Iris pigment epithelial cell (primary cell): Measurements from ENCODE around the gene BLOC1S6.

Experiments
- DNase-seq: peaks from one replicate; pipeline ENCODE4 v3.0.0-alpha.2; 2011; ENCODE audit warnings: low read depth

BLOC1S6 gene

GRCh38 chr15:45588219-45588875, 1.2 kb downstream of the BLOC1S6 start:
- peak; percentile 51 for DNase-seq

DNA sequence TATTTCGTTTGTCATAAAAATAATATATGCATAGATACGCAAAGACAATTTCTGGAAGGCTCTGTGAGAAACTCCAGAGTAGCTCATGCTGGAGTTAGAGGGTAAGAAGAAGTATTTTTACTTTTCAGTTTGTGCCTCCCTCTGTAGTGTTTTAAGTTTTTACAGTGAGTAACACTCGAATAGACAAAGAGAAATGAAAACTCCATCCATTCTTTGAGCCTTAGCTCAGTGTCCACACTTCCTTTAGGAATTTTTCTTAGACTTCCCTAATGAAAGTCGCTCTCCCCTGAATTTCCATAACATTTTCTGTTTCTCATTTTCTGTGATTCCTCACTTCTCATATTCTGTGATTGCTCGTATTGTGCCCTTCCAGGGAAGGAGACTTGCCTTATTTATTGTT, 2.1 kb downstream of the BLOC1S6 start:
- DNase-seq, result no peak

DNA sequence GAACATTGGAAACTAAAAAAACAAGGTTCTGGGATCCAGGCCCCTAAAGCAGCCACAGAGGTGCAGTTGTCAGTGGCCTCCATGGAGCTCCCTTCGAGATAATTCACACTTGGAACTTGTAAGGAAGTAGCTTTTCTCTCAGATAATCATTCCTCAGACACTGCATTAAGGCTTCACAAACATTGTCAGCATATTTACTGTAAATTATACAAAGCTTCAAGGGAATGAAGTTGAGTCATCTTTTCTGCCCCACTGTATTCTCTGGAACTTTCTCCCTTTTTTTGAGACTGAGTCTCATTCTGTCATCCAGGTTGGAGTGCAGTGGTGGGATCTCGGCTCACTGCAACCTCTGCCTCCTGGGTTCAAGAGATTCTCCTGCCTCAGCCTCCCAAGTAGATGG, 7.1 kb downstream of the BLOC1S6 start:
- DNase-seq, result peak; percentile 52

DNA sequence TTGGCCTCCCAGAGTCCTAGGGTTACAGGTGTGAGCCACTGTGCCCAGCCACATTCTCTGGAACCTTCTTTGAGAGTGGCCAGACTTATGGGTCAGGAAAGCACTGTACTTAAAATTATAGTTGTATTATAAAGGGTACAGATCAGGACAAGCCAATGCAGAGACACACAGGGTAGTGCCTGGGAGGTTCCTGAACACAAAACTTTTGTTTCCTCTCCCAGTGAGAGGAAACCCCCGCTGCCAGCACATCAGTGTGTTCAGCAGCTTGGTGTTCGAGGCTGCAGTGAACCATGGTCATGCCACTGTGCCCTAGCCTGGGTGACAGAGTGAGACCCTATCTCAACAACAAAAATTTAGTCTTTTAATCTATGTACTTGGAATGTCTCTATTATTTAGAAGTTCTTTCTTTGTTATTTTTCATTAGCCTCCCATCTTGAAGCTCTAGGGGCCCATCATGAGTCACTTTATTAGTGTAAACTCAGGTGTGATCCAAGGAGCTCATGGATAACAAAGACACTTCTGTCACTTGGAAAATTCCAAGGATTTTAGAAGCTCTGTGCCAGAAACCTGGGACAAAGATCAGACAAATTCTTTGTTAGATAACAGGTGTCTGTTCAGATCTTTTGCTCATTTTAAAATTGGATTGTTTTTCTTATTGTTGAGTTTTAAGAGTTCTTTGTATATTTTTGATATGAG, 7.8 kb downstream of the BLOC1S6 start:
- no peak for DNase-seq

DNA sequence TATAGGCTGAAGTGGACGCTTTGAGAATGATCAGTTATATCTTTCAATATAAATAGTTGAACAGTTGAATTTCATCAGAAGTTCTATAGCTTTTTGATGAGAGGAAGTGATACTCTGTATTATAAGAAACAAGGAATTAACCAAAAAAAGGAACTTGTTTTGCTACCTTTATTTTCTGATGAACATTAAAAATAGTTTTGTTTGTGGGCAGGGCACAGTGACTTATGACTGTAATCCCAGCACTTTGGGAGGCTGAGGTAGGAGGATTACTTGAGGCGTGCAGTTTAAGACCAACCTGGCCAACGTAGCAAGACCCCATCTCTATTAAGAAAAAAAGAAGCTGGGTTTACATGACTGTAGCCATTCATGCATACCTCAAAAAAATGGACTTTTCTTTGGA, 16.7 kb downstream of the BLOC1S6 start:
- DNase-seq, result no peak

DNA sequence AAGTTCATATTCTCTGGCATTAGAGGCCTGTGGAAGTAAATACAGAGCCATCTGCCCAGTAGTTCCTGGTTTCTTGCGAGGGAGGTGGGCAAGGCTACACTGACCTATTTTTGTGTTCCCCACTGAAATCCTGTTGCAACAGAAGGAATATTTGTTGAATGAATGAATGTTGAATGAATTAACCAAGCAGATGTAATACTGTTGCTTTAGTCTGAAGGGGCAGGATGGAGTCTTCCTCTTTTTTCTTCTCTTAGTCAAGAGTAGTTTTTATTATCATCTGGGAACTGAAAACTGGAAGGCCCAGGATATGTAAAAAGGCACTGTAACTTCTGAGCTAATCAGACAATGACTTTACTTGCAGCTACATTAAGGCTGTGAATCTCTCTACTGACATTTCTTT, 17.1 kb downstream of the BLOC1S6 start:
- DNase-seq, result peak; percentile 30

GRCh38 chr15:45606413-45606812, 19.2 kb downstream of the BLOC1S6 start:
- no peak for DNase-seq

DNA sequence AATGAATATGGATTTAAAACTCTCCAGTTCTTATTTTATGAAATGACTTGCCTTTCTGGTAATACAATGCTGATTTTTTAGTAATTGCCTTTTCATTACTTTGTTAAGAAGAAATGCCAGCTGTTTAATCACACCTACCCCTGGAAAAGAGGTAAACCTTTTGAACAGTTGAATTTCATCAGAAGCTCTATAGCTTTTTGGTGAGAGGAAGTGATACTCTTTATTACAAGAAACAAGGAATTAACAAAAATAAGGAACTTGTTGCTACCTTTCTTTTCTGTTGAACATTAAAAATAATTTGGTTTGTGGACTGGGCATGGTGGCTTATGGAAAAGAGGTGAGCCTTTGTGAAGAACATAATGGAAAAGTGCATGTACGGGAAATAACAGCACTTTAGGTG, 19.7 kb downstream of the BLOC1S6 start:
- DNase-seq, result no peak

- peak; percentile 34 for DNase-seq
Observed at GRCh38 chr15:45611305-45611704, 24.1 kb downstream of the BLOC1S6 start.

DNA sequence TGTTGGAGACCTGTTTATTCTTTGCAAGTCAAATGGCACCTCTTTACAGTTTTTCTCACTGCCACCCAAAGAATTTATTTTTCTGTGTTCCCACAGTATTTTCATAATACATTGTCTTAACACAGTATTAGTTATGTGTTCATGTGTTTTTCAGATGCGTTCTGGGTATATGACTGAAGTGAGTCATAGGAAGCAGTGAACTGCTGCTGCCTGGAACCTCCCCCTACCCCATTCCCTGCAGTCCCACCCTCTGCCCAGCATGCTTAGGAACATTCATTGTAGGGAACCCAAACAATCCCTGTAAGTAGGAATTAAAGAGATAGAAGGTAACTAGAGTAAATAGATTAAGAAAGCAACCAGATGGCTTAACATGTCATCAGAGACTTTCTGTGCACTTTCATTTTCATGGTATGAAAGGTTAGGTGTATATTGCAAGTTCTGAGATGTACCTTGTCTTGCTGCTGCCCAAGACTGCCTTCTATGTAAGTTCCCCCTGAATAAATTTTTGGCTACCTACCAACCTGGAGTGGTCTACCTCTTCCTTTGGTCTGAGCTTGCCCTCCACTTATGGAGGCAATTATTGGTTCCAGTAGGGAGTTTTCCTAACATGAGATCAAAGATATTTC, 25.7 kb downstream of the BLOC1S6 start:
- peak; percentile 70 for DNase-seq

GRCh38 chr15:45616901-45617323, 29.7 kb downstream of the BLOC1S6 start:
- no peak for DNase-seq

DNA sequence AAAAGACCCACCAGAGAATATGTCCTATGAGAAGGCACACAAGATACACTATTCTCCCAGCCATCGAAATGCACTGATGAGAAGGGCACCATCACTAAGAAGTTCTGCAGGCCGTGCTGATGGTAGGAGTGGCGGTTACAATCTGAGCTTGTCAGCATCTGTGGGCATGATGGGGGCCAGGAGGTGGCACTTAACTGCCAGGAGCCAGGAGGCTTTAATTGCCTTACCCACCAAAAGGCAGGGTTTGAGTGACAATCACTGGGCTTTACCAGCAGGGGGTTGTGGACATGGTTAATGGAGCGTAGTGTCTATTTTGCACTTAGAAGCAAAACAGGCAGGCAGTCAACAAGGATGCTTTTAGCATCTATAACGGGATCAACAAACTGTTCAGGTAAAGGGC, 31.6 kb downstream of the BLOC1S6 start:
- DNase-seq, result no peak

DNA sequence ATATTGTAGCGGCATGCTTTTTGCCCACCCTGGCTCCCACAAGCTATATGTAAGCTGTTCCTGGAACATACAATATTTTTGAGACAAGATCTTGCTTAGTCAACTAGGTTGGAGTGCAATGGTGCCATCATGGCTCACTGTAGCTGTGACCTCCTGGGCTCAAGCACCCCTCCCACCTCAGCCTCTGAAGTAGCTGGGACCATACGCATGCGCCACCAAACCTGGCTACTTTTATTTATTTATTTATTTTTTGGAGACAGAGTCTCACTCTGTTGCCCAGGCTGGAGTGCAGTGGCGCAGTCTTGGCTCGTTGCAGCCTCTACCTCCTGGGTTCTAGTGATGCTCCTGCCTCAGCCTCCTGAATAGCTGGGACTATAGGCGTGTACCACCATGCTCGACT, 41.0 kb downstream of the BLOC1S6 start:
- no peak for DNase-seq

- DNase-seq, result peak; percentile 94
Observed at GRCh38 chr15:45630917-45631691, 43.9 kb downstream of the BLOC1S6 start.

- DNase-seq, result peak; percentile 53
Observed at GRCh38 chr15:45631776-45632175, 44.6 kb downstream of the BLOC1S6 start.

GRCh38 chr15:45634432-45635190, 47.4 kb downstream of the BLOC1S6 start, which contains the start of gene SQOR:
SQOR (plus strand) TSS chr15:45635029; CDS start chr15:45658924, 23,895 bp downstream.
- DNase-seq, result peak; percentile 76

DNA sequence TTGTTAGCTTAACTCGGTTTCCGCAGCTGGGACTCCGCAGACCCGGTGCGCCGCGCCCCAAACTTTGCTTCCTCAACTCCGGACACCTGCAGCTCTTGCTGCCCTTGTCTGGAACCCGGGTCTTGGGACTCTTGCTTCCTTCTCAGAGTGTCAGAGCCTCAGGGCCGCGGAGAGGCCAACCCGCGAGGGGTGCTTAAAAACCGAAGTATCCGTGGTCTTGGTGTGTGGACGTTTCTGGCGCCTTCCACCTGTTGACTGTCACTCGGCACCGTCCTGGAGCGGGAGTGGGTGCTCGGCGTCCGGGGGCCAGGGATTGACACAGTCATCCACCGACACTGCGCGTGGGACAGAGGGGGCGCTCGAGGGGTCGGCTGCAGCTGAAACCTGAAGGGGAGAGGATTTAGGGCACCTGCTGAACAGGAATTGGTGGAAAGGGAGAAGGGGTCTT, 48.0 kb downstream of the BLOC1S6 start:
- DNase-seq, result peak; percentile 43

DNA sequence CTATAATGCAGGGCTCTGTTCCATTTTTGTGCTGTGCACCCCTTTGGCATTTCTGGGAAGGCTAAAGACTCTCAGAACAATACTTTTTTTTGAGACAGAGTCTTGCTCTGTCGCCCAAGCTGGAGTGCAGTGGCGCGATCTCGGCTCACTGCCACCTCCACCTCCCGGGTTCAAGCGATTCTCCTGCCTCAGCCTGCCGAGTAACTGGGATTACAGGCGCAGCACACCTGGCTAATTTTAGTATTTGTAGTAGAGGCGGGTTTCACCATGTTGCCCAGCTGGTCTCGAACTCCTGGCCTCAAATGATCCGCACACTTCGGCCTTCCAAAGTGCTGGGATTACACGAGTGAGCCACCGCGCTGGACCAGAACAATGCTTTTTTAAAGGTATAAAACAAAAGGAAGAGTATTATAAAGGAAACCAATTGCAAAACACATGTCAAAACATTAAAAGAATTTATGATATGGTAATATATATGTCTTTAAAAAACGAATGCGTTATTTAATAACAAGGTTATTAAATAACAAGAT, 48.6 kb downstream of the BLOC1S6 start:
- no peak for DNase-seq

DNA sequence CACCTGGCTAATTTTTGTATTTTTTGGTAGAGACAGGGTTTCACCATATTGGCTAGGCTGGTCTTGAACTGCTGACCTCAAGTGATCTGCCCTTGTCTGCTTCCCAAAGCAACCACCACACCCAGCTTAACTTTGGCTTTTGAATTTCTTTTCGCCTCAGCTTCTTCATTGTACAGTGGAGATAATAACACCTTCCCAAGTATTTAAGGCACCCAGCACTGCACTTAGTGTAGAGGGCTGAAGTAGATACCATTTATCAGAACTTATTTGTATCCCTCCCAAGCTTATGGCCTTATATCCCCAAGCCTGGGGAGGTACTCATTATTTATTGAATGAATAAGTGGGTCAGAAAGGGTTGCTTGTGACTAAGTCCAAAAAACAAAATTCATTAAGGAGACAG, 50.0 kb downstream of the BLOC1S6 start:
- no peak for DNase-seq

- DNase-seq, result peak; percentile 98
Observed at GRCh38 chr15:45637552-45638033, 50.4 kb downstream of the BLOC1S6 start.

DNA sequence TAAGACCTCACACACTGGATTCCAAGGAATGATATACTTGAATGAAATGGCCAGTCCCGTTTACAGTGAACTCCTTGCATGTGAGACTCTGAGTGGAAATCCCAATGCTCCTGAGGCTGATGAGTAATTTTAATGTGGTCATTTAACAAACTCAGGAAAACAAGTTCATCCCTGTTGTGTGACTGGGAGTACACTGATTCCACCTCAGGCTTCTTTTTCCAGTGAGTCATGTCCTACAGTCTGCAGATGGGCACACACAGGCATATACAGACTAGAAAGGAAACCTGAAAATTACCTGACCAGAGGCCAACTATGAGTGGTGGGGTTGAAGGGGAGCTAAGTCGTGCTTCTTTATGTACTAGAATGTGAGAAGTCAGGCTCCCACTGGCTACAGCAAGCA, 53.4 kb downstream of the BLOC1S6 start:
- DNase-seq, result peak; percentile 95
